ENCODE measurements around the gene CSTA. TPM values are rescaled to one million over a fixed set of nuclear protein-coding genes. Genes with fewer than 3 reads are reported as not detected.

Gene CSTA
- total RNA-seq, 4 donors from 2014 or later: 0.94 to 1.7 TPM; not detected in 2

Other genes starting within 250 kb of the CSTA start
- 1 to 10 TPM in 1 of 4 donors, under 1 TPM in 2, not detected in 1; under 0.01 to 1.2 (median 0.17) TPM for gene CASR, start 141.6 kb upstream of the CSTA start, total RNA-seq
- gene MIX23, start 58.0 kb downstream of the CSTA start, total RNA-seq: 10 to 100 TPM; 20.6 to 25.1 (median 23.3) TPM
- 10 to 100 TPM; 32.0 to 41.0 (median 34.5) TPM for gene FAM162A, start 58.9 kb downstream of the CSTA start, total RNA-seq
- gene WDR5B, start 90.8 kb downstream of the CSTA start, total RNA-seq: 10 to 100 TPM in 1 of 4 donors, 1 to 10 TPM in 3; 8.6 to 10.7 (median 9.3) TPM
- gene KPNA1, start 189.7 kb downstream of the CSTA start, total RNA-seq: 10 to 100 TPM; 33.8 to 61.8 (median 40.9) TPM
- 10 to 100 TPM; 22.9 to 34.0 (median 31.5) TPM for gene PARP9, start 239.1 kb downstream of the CSTA start, total RNA-seq
- 10 to 100 TPM; 21.1 to 32.1 (median 26.5) TPM for gene DTX3L, start 239.1 kb downstream of the CSTA start, total RNA-seq